GM19468 (cell line): ENCODE results near the gene FOXR1.

Experiments used
- ATAC-seq: cut with Tn5 transposase; IDR thresholded peaks from one replicate; pipeline ENCODE4 v1.9.1; 2021; ENCODE audit warnings: mild to moderate bottlenecking, moderate library complexity, moderate number of reproducible peaks; ENCODE audit not compliant: unreplicated experiment; ENCODE audit errors: extremely low read depth

FOXR1 gene

GRCh38 chr11:119024430-119025098, 53.0 kb downstream of the FOXR1 start:
- ATAC-seq = no peak

- ATAC-seq = no peak
Measured at GRCh38 chr11:119025099-119025473, 53.5 kb downstream of the FOXR1 start.

- ATAC-seq = no peak
Measured at GRCh38 chr11:119025541-119025940, 54.0 kb downstream of the FOXR1 start.

- ATAC-seq = no peak
Measured at GRCh38 chr11:119025978-119026766, 54.6 kb downstream of the FOXR1 start.

- no peak for ATAC-seq
Measured at GRCh38 chr11:119026970-119027369, 55.4 kb downstream of the FOXR1 start.

- ATAC-seq = no peak
Measured at GRCh38 chr11:119027561-119028345, 56.2 kb downstream of the FOXR1 start.

GRCh38 chr11:119028346-119029068, 56.9 kb downstream of the FOXR1 start:
- ATAC-seq = no peak

GRCh38 chr11:119029069-119029339, 57.4 kb downstream of the FOXR1 start:
- no peak for ATAC-seq

- ATAC-seq = no peak
Measured at GRCh38 chr11:119029340-119030028, 57.9 kb downstream of the FOXR1 start.

GRCh38 chr11:119030029-119030328, 58.4 kb downstream of the FOXR1 start:
- no peak for ATAC-seq

- ATAC-seq = peak; percentile 96
Measured at GRCh38 chr11:119030329-119031047, 58.9 kb downstream of the FOXR1 start, which contains the start of gene SLC37A4. Gene SLC37A4, minus strand, starts transcription at chr11:119030877.
